GM21526 (cell line): ENCODE results near the gene ZNF783.
"Not testable (repeated sequence)": the region's sequence is repeated elsewhere in the genome, so short reads cannot be mapped to it uniquely, and the experiment has no call there.

Experiments used
- ATAC-seq: cut with Tn5 transposase; IDR thresholded peaks from one replicate; pipeline ENCODE4 v1.9.1; 2021; ENCODE audit warnings: moderate library complexity; ENCODE audit not compliant: unreplicated experiment, low FRiP score

ZNF783 gene

DNA sequence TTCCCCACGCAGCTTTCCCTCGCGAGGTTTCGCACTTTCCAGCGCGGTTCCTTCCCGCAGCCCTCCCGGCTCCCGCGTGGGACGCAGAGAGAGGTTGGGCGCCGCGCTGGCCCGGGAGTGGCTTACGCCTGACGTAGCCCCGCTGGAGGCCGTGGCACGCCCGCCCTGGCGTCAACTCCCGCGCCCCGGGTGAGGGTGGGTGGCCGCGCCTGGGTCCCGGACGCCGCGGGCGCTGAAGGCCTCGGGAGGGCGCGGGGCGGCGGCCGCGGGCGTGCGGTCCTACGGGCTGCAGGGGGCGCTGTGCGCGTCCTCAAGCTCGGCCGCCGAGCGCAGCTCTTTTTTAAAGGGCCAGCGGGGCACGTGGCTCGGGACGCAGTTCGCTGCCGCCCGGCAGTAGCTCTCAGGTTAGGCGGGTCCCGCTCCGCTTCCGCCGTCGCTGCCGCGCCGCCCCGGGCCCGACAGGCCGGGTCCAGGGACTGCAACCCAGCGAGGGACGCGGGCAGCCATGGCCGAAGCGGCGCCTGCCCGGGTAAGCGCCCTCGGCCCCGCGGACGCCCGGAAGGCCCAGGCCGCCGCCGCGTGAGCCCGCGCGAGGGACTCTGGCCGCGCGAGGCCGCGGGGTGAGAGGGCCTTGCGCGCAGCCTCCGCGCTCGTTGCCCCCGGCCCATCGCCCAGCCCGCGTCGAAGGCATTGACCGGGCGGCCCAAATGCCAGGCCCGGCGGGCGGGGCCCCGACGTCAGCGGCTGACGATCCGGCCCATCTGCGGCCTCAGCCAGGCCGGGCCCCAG lies at the start of gene ZNF783:
Gene ZNF783 (plus strand): TSS at position 368 of the 789 bp plus-strand sequence. CDS start 138 bp downstream, at position 506.
- peak; percentile 82 for ATAC-seq

DNA sequence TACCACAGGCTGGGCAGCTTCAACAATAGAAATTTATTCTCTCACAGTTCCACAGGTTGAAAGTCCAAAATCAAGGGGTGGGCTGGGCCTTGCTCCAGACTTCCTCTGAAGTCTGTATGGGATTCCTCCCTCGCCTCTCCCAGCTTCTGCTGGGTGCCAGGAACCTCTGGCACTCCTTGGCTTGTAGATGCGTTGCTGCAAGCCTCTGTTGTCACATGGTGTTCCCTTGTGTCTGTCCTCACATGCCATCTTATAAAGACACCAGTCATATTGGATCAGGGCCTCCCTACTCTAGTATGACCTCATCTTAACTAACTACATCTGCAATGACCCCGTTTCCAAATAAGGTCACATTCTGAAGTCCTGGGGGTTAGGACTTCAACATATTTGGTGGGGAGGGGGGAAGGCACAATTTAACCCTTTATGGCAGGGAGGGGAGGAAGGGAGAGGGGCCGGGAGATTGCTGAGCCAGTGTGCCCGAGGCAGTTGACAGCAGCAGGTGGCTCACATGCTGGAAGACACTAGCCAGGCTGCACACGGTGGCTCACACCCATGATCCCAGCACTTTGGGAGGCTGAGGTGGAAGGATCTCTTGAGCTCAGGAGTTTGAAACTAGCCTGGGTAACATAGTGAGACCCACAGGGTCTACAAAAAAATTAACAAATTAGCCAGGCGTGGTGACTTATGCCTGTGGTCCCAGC lies 47.8 kb upstream of the ZNF783 start:
- no peak for ATAC-seq

- no peak for ATAC-seq
Measured at GRCh38 chr7:149216402-149216801, 45.6 kb upstream of the ZNF783 start.

- no peak for ATAC-seq
Measured at GRCh38 chr7:149217570-149217969, 44.4 kb upstream of the ZNF783 start.

- no peak for ATAC-seq
Measured at GRCh38 chr7:149218469-149219420, 43.3 kb upstream of the ZNF783 start.

DNA sequence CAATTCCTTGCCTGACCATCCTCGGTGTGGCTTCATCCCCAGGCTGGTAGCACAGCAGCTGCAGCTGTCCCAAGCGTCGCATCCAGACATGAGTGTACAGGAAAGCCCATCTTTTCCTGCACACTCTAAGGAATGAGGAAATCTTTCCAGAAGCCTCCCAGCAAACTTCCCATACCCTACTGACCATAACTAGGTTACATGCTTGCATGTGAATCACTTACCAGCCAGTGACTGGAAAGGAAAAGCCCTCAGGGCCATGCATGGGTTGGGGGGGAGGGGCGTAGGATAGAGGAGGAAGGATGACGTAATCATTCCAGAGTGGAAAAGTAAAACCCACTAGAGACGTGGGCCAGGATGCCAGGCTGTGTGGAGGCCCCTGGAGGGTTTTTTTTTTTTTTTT lies 41.5 kb upstream of the ZNF783 start:
- no peak for ATAC-seq

DNA sequence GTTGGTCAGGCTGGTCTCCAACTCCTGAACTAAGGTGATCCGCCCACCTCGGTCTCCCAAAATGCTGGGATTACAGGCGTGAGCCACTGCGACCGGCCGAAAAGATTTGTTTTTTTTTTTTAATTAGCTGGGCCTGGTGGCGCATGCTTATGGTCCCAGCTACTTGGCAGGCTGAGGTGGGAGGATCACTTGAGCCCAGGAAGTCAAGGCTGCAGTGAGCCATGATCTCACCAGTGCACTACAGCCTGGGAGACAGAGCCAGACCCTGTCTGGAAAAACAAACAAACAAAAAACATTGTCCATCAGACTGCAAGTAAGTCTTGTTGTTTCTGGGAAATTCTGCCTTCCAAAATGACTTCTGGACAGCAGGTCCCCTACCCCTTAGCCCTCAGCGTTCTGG lies 38.8 kb upstream of the ZNF783 start:
- no peak for ATAC-seq

DNA sequence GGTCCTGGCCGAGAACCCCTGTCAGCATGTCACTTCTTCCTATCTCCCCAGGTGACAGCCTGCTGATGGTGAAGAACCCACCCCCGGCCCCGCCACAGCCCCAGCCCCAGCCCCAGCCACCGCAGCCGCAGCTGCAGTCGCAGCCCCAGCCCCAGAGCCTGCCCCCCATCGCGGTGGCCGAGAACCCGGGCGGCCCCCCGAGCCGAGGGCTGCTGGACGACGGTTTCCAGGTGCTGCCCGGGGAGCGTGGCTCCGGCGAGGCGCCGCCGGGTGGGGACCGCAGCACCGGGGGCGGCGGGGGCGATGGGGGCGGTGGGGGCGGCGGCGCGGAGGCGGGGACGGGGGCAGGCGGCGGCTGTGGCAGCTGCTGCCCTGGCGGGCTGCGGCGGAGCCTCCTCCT lies 38.2 kb upstream of the ZNF783 start:
- no peak for ATAC-seq

DNA sequence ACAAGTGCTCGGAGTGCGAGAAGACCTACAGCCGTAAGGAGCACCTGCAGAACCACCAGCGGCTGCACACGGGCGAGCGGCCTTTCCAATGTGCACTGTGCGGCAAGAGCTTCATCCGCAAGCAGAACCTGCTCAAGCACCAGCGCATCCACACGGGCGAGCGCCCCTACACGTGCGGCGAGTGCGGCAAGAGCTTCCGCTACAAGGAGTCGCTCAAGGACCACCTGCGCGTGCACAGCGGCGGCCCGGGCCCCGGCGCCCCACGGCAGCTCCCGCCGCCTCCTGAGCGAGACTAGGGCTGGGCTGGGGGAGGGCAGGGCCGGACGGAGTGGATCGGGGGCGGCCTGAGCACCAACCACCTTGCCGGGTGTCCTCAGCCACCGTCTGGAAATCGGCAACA lies 37.6 kb upstream of the ZNF783 start:
- no peak for ATAC-seq

DNA sequence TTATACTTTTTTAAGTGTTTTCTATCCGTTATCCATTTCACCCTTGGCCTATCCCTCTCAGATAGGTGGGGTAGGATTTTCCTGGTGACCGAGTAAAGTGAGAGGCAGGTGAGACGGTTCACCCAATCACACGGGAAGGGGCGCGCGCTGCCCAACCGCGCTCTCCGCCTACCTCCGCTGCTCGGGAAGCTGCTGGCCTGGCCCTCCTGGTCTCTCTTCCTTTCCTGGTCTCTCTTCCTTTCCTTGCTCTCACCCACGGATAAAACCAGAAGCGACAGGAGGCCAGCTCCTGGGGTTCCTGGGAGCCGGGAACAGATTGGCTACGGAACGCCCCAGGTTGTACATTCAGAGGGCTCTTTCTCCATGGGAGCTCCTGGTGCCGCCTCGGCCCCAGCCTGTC lies 36.9 kb upstream of the ZNF783 start:
- ATAC-seq, result no peak

DNA sequence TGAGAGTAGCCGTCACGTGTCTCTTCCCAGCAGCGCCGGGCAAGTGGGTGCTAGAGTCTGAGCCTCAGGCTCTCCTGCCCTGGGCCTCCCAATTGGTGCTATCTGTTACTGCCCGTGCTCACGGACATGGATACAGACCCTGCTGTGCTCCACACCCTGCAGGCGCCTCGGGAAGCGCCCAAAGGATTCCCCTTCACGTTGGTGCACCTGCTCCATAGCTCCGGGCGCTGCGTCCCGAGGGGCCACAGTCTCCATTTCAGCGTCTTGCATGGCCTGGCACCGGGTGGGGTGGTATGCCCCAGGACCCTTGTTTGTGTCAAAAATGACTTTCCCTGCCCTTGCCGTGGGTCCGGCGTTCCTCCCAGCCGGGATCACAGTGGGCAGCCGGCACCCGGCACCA lies 36.3 kb upstream of the ZNF783 start:
- no peak for ATAC-seq

DNA sequence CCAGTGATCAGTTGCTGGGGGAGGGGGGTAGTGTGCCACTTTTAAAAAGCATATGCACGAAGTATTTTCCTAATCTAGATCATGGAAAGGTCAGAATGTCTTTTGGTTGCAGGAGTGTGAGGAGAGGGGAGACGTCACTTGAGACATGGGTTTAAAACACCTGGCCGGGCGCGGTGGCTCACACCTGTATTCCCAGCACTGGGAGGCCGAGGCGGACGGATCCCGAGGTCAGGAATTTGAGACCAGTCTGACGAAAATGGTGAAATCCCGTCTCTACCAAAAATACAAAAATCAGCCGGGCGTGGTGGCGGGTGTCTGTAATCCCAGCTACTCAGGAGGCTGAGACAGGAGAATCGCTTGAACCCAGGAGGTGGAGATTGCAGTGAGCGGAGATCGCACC lies 35.6 kb upstream of the ZNF783 start:
- not testable (repeated sequence) for ATAC-seq

GRCh38 chr7:149226840-149227494 lies 35.0 kb upstream of the ZNF783 start:
- no peak for ATAC-seq

- no peak for ATAC-seq
Measured at GRCh38 chr7:149228831-149229471, 33.0 kb upstream of the ZNF783 start.

DNA sequence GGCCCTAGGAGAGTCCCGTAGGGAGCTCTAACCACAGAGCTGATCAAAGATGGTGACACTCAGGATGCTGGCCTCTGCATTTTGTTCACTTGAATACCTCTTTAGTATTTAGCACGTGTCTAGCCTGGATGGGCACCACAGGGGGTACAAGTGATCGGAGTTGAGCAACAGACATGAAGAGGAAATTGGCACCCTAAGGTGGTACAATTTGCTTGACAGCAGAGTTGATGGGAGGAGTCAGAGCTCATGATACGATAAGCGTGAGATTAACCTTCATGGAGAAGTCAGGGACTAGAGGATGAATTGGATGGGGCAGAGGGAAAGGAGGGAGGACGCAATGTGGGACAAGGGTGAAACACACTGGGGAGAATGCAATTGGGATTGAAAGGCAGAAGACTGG lies 32.5 kb upstream of the ZNF783 start:
- no peak for ATAC-seq

- ATAC-seq, result no peak
Measured at GRCh38 chr7:149232362-149232761, 29.6 kb upstream of the ZNF783 start.

DNA sequence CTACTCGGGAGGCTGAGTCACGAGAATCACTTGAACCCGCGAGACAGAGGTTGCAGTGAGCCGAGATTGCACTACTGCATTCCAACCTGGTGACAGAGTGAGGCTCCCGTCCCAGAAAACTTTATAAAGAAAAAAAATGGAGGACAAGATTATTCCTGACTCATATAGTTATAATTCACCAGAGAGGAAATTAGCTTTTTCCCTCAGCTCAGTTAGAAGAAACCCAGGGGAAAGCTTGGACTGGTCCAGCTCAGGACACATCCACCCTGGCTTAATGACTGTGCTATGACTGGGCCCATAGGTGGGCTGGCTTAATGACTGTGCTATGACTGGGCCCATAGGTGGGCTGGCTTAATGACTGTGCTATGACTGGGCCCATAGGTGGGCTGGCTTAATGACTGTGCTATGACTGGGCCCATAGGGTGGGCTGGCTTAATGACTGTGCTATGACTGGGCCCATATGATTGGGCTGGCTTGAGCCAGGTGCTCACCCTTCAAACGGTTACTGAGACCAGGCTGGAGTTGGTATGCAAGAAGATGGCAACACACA lies 28.3 kb upstream of the ZNF783 start:
- not testable (repeated sequence) for ATAC-seq

GRCh38 chr7:149237502-149237901 lies 24.5 kb upstream of the ZNF783 start:
- ATAC-seq, result no peak

DNA sequence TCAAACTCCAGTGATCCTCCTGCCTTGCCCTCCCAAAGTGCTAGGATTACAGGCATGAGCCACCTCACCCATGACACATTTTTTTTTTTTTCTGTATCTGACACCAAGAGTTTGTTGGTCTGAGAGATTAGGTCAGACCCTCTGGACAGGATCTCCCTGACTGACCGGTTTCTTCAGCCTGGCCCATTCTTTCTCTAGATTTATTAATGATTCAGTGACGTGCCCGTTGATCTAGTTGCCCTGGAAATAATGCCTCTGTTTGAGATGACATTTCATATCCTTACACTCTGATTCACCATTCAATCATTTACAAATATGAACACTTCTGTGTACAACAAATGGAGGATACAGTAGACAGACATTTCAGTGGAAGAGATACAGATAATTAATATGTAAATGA lies 23.9 kb upstream of the ZNF783 start:
- ATAC-seq, result no peak
